ACC112 (cell line): Measurements from ENCODE around the gene EPHB2.
A peak's percentile ranks its signal among the peaks of the same experiment; 100 is the strongest.

Experiments
- H2AFZ ChIP-seq: fragments of 200-600 bp; sonication (generic); one replicate; pipeline ENCODE4 v1.6.0; 2017; ENCODE audit warnings: antibody characterized with exemption, low read length; ENCODE audit not compliant: unreplicated experiment
- H3K27ac ChIP-seq: fragments of 200-600 bp; sonication (generic); 2 replicates; pipeline ENCODE4 v1.5.1; 2014; ENCODE audit warnings: low read depth, mild to moderate bottlenecking, antibody characterized with exemption, low read length, moderate library complexity
- H3K27me3 ChIP-seq: fragments of 200-600 bp; sonication (generic); 2 replicates; pipeline ENCODE4 v1.6.1; 2014; ENCODE audit warnings: mild to moderate bottlenecking, antibody characterized with exemption, low read length, moderate library complexity, mixed read lengths; ENCODE audit not compliant: insufficient read depth
- H3K36me3 ChIP-seq: fragments of 200-600 bp; sonication (generic); 2 replicates; pipeline ENCODE4 v1.6.1; 2016; ENCODE audit warnings: mild to moderate bottlenecking, antibody characterized with exemption, low read length, moderate library complexity, mixed read lengths; ENCODE audit not compliant: insufficient read depth
- H3K4me1 ChIP-seq: fragments of 200-600 bp; sonication (generic); one replicate; pipeline ENCODE4 v1.6.1; 2016; ENCODE audit warnings: low read length, mixed read lengths; ENCODE audit not compliant: insufficient read depth, unreplicated experiment, control insufficient read depth
- H3K4me3 ChIP-seq: fragments of 200-600 bp; sonication (generic); 2 replicates; pipeline ENCODE4 v1.5.1; 2014; ENCODE audit warnings: mild to moderate bottlenecking, low read depth, low read length
- H3K79me2 ChIP-seq: fragments of 200-600 bp; sonication (generic); one replicate; pipeline ENCODE4 v1.6.0; 2016; ENCODE audit warnings: low read length; ENCODE audit not compliant: control insufficient read depth, unreplicated experiment, insufficient read depth

The EPHB2 gene

GRCh38 chr1:22803833-22804232 lies 93.2 kb downstream of the EPHB2 start:
- Histone ChIP-seq H3K79me2 (no peaks in the 10 kb centered on the region), H3K36me3 (no peaks in the 10 kb centered on the region), H3K4me3 (no peak overlapping the region), H3K27ac (no peak overlapping the region), H3K4me1 (peaks cover 19% of the 10 kb centered on the region), H2AFZ (no peak overlapping the region), H3K27me3 (no peaks in the 10 kb centered on the region)

DNA sequence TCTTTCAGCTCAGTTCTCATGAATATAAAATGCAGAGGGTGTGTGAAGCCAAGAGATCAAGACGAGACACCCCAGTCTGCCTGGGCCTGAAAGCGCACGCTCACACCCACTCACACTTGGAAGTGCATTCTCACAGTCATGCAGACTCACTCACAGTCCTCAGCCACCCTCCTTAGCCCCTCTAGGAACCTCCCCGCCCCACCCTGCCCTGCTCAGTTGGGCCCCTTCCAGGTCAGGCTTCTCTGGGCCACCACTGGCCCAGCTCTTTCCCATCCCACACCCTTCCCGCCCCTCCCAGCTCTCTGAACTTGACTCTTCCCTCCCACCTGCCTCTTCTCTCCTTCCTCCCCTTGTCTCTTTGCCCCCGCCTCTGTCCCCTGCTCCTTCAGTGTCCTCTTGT lies 93.8 kb downstream of the EPHB2 start:
- peaks cover 23% of the 10 kb centered on the region for H3K4me1 ChIP-seq

GRCh38 chr1:22804969-22805671 lies 94.5 kb downstream of the EPHB2 start:
- Histone ChIP-seq H2AFZ (no peak overlapping the region), H3K79me2 (no peaks in the 10 kb centered on the region), H3K27me3 (no peaks in the 10 kb centered on the region), H3K36me3 (no peaks in the 10 kb centered on the region), H3K4me1 (peaks cover 23% of the 10 kb centered on the region), H3K27ac (no peak overlapping the region), H3K4me3 (no peak overlapping the region)

More for the DNA sequence above, 93.8 kb downstream of the EPHB2 start:
- H3K36me3 ChIP-seq, result no peaks in the 10 kb centered on the region
- no peak overlapping the region for H3K4me3 ChIP-seq
- H3K27ac ChIP-seq, result no peak overlapping the region
- no peaks in the 10 kb centered on the region for H3K27me3 ChIP-seq
- H3K79me2 ChIP-seq, result no peaks in the 10 kb centered on the region
- H2AFZ ChIP-seq, result no peak overlapping the region

DNA sequence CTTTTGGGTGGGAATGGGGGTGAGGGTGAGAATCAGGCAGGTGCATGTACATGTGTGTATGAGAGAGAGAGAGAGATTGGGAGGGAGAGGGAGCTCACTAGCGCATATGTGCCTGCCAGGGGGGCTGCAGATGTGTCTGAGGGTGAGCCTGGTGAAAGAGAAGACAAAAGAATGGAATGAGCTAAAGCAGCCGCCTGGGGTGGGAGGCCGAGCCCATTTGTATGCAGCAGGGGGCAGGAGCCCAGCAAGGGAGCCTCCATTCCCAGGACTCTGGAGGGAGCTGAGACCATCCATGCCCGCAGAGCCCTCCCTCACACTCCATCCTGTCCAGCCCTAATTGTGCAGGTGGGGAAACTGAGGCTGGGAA lies 95.0 kb downstream of the EPHB2 start:
- H3K79me2 ChIP-seq, result no peaks in the 10 kb centered on the region
- H3K27me3 ChIP-seq, result no peaks in the 10 kb centered on the region
- H3K36me3 ChIP-seq, result no peaks in the 10 kb centered on the region
- no peak overlapping the region for H2AFZ ChIP-seq
- no peak overlapping the region for H3K27ac ChIP-seq
- H3K4me3 ChIP-seq, result no peak overlapping the region
- H3K4me1 ChIP-seq, result peaks cover 23% of the 10 kb centered on the region

DNA sequence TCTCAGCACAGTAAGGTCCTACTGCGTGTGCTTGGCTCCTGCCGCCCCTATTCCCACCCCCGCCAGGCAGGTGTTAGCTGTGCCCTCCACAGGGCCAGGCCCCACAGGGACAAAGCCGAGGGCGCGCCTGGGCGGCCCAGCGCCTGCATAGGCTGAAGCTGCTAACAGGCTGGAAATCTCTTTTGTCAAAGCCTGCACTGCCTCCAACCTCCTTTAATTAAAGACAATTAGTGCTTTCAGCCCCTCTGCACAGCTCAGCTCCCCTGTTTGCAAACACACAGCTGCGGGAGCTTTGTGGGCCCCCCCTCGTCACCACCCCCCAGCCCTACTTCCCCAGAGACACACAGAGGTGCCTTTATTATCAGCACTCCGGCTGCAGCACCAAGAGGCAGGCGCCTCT lies 95.9 kb downstream of the EPHB2 start:
- Histone ChIP-seq H3K27me3 (no peaks in the 10 kb centered on the region), H3K27ac (no peak overlapping the region), H2AFZ (no peak overlapping the region), H3K4me3 (no peak overlapping the region), H3K36me3 (no peaks in the 10 kb centered on the region), H3K79me2 (no peaks in the 10 kb centered on the region), H3K4me1 (peaks cover 23% of the 10 kb centered on the region)

DNA sequence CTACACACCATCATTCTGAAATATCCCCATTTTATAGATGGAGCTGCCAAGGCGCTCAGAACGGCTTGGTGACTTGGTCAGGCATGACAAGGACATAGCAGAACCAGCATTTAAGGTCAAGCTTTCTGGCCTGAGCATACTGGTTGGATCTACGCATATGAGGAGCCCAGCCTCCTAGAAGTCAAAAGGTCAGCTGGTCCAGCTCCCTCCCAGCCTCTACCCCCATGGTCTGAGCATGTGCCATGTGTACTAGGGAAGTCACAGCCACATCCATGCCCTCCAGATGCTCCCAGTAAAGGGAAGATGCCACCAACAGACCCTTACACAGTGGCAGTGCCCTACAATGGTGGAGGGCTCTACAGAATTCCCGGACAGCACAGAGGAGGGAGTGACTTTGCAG lies 96.7 kb downstream of the EPHB2 start:
- Histone ChIP-seq H3K36me3 (no peaks in the 10 kb centered on the region), H3K27me3 (no peaks in the 10 kb centered on the region), H3K79me2 (no peaks in the 10 kb centered on the region), H2AFZ (no peak overlapping the region), H3K4me3 (no peak overlapping the region), H3K4me1 (peaks cover 23% of the 10 kb centered on the region), H3K27ac (no peak overlapping the region)

DNA sequence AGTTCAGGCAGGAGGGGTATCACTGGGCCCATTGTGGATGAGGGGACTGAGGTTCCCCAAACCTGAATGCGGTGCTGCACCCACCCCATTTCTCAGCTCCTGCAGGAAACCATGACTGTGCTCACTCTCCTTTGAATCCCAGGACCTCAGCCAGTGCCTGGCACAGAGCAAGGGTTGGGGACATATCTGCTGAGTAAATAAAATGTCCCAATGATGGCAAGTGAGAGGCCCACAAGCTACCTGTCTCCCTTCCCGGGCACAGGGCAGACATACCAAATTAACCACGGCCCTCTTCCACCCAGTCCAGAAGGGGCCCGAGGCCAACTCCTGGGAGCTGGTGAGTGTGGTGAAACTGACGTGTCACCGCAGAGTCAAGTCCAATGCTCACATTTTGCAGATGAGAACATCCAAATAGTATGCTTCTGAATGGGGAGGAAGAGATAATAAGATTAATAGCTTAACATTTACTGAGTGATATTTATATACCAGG lies 97.6 kb downstream of the EPHB2 start:
- H3K79me2 ChIP-seq, result no peaks in the 10 kb centered on the region
- no peaks in the 10 kb centered on the region for H3K27me3 ChIP-seq
- H3K36me3 ChIP-seq, result no peaks in the 10 kb centered on the region
- H3K4me3 ChIP-seq, result peak overlapping the region; percentile 47; the same call in 1 of the 2 replicates
- H3K27ac ChIP-seq, result peak overlapping the region; percentile 73
- H3K4me1 ChIP-seq, result peaks cover 23% of the 10 kb centered on the region
- peak overlapping the region; percentile 16 for H2AFZ ChIP-seq

GRCh38 chr1:22808676-22809483 lies 98.2 kb downstream of the EPHB2 start:
- Histone ChIP-seq H3K4me1 (peaks cover 23% of the 10 kb centered on the region), H3K36me3 (no peaks in the 10 kb centered on the region), H3K79me2 (no peaks in the 10 kb centered on the region), H3K4me3 (peak overlapping the region; percentile 47), H3K27me3 (no peaks in the 10 kb centered on the region), H3K27ac (peak overlapping the region; percentile 73), H2AFZ (peak overlapping the region; percentile 16)

- Histone ChIP-seq H3K27ac (no peak overlapping the region), H2AFZ (no peak overlapping the region), H3K4me1 (peaks cover 15% of the 10 kb centered on the region), H3K4me3 (no peak overlapping the region), H3K79me2 (no peaks in the 10 kb centered on the region), H3K36me3 (no peaks in the 10 kb centered on the region), H3K27me3 (no peaks in the 10 kb centered on the region)
These were observed 99.1 kb downstream of the EPHB2 start for GRCh38 chr1:22809783-22810182.

DNA sequence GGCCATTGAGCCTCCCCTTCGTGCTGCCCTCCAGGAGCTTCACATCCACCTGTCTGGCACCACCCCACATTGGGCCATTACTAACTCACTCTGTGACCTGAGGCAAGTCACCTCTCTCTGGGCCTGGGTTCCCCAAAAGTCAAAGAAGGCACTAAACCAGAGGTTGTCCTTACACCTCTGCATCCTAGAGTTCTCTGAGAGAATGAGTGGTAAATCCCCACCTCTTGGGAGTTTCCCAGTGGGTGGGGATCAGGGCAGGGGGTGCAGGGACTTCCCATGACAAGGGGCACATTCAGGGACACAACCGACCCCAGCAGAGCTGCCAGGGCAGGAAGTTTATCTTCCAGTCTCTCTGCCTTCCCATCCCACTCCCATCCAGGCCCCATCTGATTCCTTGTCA lies 99.7 kb downstream of the EPHB2 start:
- H3K27me3 ChIP-seq, result no peaks in the 10 kb centered on the region
- H3K4me3 ChIP-seq, result no peak overlapping the region
- H3K27ac ChIP-seq, result no peak overlapping the region
- no peaks in the 10 kb centered on the region for H3K79me2 ChIP-seq
- H3K4me1 ChIP-seq, result peaks cover 14% of the 10 kb centered on the region
- H3K36me3 ChIP-seq, result no peaks in the 10 kb centered on the region
- H2AFZ ChIP-seq, result no peak overlapping the region
